Activated naive CD4-positive, alpha-beta T cell treated with anti-CD3 and anti-CD28 coated beads for 36 hours (primary cell): ENCODE results near the gene SLC39A11. TPM values are rescaled to one million over a fixed set of nuclear protein-coding genes. Genes with fewer than 3 reads are reported as not detected.

Experiments
- CTCF ChIA-PET: fragments of 350-600 bp; sonication (Branson Sonifier 250); formaldehyde crosslinking; loops from one replicate; lab custom pipeline; 2021; ENCODE audit warnings: antibody characterized with exemption; lab: Charles Lee
- DNase-seq: peaks from one replicate; pipeline ENCODE4 v3.0.0-alpha.2; 2020
- H3K27ac Mint-ChIP-seq: one replicate; pipeline ENCODE4 v1.8.0; 2021; ENCODE audit warnings: mild to moderate bottlenecking, mixed read lengths
- H3K27me3 Mint-ChIP-seq: one replicate; pipeline ENCODE4 v1.8.0; 2021; ENCODE audit warnings: low read depth, mixed read lengths
- H3K36me3 Mint-ChIP-seq: one replicate; pipeline ENCODE4 v1.8.0; 2021; ENCODE audit warnings: low read depth, mixed read lengths
- H3K4me1 Mint-ChIP-seq: one replicate; pipeline ENCODE4 v1.8.0; 2021; ENCODE audit warnings: low read depth, mixed read lengths
- H3K4me3 Mint-ChIP-seq: one replicate; pipeline ENCODE4 v1.8.0; 2021; ENCODE audit warnings: mild to moderate bottlenecking, moderate library complexity, mixed read lengths
- H3K9me3 Mint-ChIP-seq: one replicate; pipeline ENCODE4 v1.8.0; 2021; ENCODE audit warnings: mixed read lengths
- intact Hi-C: fragments of 100-400 bp; cut with micrococcal nuclease; formaldehyde crosslinking; loops from one replicate; pipeline ENCODE4 v1.15.1; 2023
- total RNA-seq, 2 experiments: library from RNA; stranded (reverse); gene quantifications; one replicate each; pipeline ENCODE4 v1.2.3, GENCODE V29; 2021

SLC39A11 gene
- total RNA-seq, 2 experiments from 2014 or later: 14.0 to 16.4 TPM

DNA sequence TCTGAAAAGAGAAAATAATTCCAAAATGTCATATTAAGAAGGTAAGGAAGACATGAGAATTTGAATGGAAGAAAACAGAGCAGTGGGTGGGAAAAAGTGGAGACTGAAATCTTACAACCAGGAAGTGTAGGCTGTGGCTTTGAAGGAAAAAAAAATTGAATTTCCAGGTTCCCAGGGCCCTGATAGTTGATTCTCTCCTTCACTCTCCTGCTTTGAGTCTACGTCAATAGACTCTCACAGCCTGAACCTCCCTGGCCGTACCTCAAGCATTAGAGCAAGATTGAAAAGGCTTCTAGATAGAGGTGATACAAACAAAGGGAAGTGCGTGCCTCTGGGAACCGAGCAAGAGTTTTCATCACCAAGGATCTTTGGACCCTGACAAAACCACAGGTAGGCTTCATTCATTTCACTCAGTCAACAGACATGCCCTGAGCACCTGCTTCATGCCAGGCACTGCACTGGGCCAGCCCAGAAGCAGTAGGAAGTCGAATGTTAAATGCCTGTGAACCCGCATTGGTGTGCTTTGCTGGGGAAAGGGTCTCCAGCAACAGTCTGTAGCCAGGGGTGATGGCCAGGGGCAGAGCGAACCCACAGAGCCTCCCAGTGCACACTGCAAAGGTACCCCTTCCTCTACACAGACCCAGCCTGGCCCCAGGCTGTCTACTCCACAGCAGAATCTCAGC, 163.9 kb downstream of the SLC39A11 start:
- CTCF ChIA-PET: no interaction called here
- no peaks in the 10 kb centered on the region for H3K27me3 Mint-ChIP-seq
- peaks cover 5% of the 10 kb centered on the region for H3K36me3 Mint-ChIP-seq
- no peak overlapping the region for H3K27ac Mint-ChIP-seq
- DNase-seq: no peak
- H3K4me1 Mint-ChIP-seq: peaks cover 20% of the 10 kb centered on the region
- H3K4me3 Mint-ChIP-seq: no peak overlapping the region
- intact Hi-C loops: no loop called here
- H3K9me3 Mint-ChIP-seq: no peaks in the 10 kb centered on the region

DNA sequence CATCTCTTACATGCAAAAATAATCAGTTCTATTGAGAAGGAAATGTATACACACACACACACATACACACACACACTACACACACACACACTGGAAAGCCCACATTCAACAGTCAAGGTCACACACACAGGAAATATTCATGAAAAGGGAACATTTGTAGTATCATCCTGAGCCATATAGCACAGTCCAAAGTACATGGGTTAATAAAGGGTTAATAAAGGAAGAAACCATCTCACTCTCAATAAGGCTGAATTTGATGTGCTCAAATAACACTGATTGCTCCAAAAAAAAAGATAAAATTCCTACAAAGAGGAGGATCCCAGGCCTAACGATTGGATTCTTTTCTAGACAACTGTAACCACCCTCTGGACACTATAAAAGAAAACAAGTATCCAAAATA, 164.7 kb downstream of the SLC39A11 start:
- CTCF ChIA-PET: no interaction called here
- intact Hi-C loops: no loop called here
- Mint-ChIP-seq H3K4me3 (no peak overlapping the region), H3K4me1 (peaks cover 18% of the 10 kb centered on the region), H3K36me3 (peaks cover 5% of the 10 kb centered on the region), H3K27me3 (no peaks in the 10 kb centered on the region), H3K27ac (no peak overlapping the region), H3K9me3 (no peaks in the 10 kb centered on the region)
- DNase-seq: no peak

DNA sequence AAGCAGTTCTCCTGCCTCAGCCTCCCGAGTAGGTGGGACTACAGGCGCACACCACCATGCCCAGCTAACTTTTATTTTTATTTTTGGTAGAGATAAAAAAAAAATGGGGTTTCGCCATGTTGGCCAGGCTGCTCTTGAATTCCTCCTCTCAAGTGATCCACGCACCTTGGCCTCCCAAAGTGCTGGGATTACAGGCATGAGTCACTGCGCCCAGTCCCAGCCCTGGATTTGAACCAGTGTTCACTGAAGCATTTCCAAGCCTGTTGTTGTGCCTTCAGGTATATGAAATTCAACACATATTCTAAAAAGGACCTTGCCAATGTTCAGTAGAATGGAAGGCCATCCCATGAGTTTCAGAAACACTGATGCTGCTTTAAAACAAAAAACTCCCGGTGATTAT, 165.3 kb downstream of the SLC39A11 start:
- intact Hi-C loops: no loop called here
- H3K27me3 Mint-ChIP-seq: no peaks in the 10 kb centered on the region
- H3K4me3 Mint-ChIP-seq: no peak overlapping the region
- CTCF ChIA-PET: no interaction called here
- no peak overlapping the region for H3K27ac Mint-ChIP-seq
- H3K9me3 Mint-ChIP-seq: no peaks in the 10 kb centered on the region
- no peak for DNase-seq
- peaks cover 5% of the 10 kb centered on the region for H3K36me3 Mint-ChIP-seq
- peaks cover 13% of the 10 kb centered on the region for H3K4me1 Mint-ChIP-seq

DNA sequence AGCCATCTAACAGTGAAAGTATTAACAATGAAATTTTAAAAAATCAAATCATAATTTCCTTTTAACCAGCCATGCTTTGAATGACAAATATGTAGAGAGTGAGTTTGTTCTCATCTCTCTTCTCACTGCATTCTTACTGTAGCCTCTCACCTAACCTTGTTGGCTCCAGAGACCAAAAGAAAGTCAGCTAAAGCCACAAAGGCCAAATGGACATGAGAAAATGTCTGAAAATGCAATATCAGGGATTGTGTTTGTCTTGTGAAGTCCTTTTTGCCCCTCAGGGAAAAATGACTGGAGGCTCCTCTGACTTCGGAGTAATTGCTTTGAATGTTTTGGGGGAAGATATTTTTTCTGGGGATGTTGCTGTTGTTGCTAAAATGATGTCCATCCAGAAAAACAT, 166.3 kb downstream of the SLC39A11 start:
- H3K27ac Mint-ChIP-seq: no peak overlapping the region
- intact Hi-C loops: no loop called here
- CTCF ChIA-PET: interaction anchor here (1.1 kb wide), 1 partner anchor 12 kb away, joined by 3 read pairs; no protein-coding TSS in a partner anchor
- H3K9me3 Mint-ChIP-seq: no peaks in the 10 kb centered on the region
- no peak overlapping the region for H3K4me3 Mint-ChIP-seq
- DNase-seq: no peak
- peaks cover 4% of the 10 kb centered on the region for H3K4me1 Mint-ChIP-seq
- H3K36me3 Mint-ChIP-seq: peaks cover 5% of the 10 kb centered on the region
- H3K27me3 Mint-ChIP-seq: no peaks in the 10 kb centered on the region

DNA sequence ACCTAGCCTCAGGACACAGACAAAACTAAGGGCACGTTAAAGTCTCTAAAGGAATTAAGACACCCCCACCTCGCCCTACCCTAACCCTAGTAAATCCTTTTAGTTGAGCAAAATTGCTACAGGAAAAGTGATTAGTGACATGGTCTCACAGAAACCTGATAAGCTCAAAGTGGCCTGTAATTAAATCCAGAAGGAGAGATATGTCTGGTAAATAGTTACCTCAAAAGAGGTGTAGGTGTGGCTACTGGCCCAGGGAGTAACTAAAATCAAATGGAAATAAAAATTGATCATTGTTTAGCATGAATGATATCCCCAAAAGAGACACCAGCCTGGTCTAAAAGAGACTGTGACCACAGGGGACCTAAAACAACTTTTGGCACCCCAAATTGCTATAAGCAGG, 168.3 kb downstream of the SLC39A11 start:
- DNase-seq: no peak
- intact Hi-C loops: no loop called here
- no peaks in the 10 kb centered on the region for H3K4me1 Mint-ChIP-seq
- H3K4me3 Mint-ChIP-seq: no peak overlapping the region
- H3K9me3 Mint-ChIP-seq: no peaks in the 10 kb centered on the region
- CTCF ChIA-PET: no interaction called here
- peaks cover 5% of the 10 kb centered on the region for H3K36me3 Mint-ChIP-seq
- H3K27ac Mint-ChIP-seq: no peak overlapping the region
- H3K27me3 Mint-ChIP-seq: no peaks in the 10 kb centered on the region

DNA sequence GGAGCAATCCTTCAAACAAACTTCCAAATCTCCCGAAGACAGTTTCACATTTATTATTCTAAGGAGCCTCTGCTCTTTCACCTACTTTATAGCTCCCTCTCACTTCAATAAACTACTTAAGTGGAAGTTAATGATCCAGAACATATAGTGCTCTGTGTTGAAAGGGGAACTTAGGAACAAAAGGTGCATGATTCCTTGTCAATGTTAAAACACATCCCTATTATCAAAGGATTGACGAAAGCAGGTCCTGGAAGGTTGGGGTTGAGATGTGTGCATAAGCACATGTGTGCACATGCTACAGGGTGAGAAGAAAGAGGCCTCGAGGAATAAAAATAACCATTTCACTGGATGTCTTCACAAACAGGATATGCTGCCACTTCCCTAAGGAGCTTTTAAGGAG, 170.3 kb downstream of the SLC39A11 start:
- Mint-ChIP-seq H3K4me1 (no peaks in the 10 kb centered on the region), H3K36me3 (peaks cover 8% of the 10 kb centered on the region), H3K27ac (no peak overlapping the region), H3K4me3 (no peak overlapping the region), H3K9me3 (no peaks in the 10 kb centered on the region), H3K27me3 (no peaks in the 10 kb centered on the region)
- no peak for DNase-seq
- intact Hi-C loops: no loop called here
- CTCF ChIA-PET: no interaction called here

DNA sequence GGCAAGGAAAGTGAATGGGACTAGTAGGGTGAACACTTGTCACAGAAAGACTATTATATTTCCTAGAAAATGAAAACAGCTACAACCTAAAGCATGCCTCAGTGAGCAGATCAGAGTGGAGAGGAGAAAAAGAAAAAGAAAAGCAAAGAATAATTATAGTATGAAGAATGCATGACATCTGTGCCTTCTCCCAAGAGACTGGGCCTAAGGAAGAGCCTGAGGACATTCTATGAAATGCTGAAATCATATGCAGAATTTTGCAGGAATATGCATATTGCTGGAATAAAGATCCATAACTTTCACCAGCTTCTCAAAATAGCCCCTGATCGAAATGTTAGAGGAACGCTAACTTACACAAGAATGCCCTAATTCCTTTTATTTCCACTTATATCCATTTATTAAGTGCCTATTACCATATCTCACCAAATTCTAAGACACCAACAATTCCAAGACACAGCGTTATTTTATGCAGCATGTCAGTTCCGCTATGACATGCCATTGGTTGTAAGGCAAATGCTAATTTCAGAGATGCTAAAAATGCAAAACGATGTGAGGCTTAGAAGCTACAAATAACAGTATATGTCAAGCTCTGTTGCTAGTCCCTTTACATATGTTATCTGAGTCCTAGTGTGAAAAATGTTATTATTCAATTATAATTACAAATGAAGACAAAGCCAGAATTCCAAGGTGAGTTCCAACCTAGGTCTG, 171.0 kb downstream of the SLC39A11 start:
- intact Hi-C loops: no loop called here
- no peak for DNase-seq
- Mint-ChIP-seq H3K27ac (no peak overlapping the region), H3K4me1 (no peaks in the 10 kb centered on the region), H3K4me3 (no peak overlapping the region), H3K36me3 (peaks cover 8% of the 10 kb centered on the region), H3K9me3 (no peaks in the 10 kb centered on the region), H3K27me3 (no peaks in the 10 kb centered on the region)
- CTCF ChIA-PET: interaction anchor here (0.6 kb wide), 1 partner anchor 129 kb away, joined by 3 read pairs; no protein-coding TSS in a partner anchor

DNA sequence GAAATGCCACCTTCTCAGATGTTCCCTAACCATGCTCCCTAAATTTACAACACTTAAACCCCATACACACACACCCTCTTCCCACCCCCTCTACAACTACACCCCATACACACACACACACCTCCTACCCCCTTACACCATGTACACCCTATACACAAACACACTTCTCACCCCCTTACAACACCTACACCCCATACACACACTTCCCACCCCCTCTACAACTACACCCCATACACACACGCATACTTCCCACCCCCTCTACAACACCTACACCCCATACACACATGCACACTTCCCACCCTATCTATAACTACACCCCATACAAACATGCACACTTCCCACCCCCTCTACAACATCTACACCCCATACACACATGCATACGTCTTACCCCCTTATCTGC, 172.0 kb downstream of the SLC39A11 start:
- Mint-ChIP-seq H3K27me3 (no peaks in the 10 kb centered on the region), H3K4me1 (no peaks in the 10 kb centered on the region), H3K27ac (no peak overlapping the region), H3K9me3 (no peaks in the 10 kb centered on the region), H3K36me3 (peaks cover 4% of the 10 kb centered on the region), H3K4me3 (no peak overlapping the region)
- no peak for DNase-seq
- CTCF ChIA-PET: no interaction called here
- intact Hi-C loops: no loop called here

DNA sequence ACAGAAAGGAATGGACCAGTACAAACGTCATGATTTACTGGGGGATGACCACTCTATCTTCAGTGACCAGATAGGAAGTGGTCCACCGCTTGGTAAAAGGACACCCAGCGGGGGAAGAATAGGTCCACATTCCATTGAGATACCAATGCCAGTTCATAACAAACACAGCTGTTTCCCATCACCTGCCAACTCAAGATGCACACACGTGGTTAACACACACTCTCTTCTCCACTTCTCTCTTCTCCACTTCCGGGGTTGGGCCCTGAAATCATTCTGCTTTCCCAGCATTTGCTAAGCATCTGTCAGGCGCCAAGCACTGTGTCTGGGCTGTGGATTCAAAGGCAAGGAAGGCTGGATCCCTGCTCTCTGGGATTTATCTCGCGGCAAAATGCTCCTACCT, 175.5 kb downstream of the SLC39A11 start:
- no peak overlapping the region for H3K27ac Mint-ChIP-seq
- H3K27me3 Mint-ChIP-seq: no peaks in the 10 kb centered on the region
- H3K4me1 Mint-ChIP-seq: no peaks in the 10 kb centered on the region
- intact Hi-C loops: no loop called here
- no peak overlapping the region for H3K4me3 Mint-ChIP-seq
- no peaks in the 10 kb centered on the region for H3K9me3 Mint-ChIP-seq
- CTCF ChIA-PET: interaction anchor here (1.0 kb wide), 1 partner anchor 99 kb away, joined by 3 read pairs; no protein-coding TSS in a partner anchor
- H3K36me3 Mint-ChIP-seq: peaks cover 3% of the 10 kb centered on the region
- DNase-seq: no peak

DNA sequence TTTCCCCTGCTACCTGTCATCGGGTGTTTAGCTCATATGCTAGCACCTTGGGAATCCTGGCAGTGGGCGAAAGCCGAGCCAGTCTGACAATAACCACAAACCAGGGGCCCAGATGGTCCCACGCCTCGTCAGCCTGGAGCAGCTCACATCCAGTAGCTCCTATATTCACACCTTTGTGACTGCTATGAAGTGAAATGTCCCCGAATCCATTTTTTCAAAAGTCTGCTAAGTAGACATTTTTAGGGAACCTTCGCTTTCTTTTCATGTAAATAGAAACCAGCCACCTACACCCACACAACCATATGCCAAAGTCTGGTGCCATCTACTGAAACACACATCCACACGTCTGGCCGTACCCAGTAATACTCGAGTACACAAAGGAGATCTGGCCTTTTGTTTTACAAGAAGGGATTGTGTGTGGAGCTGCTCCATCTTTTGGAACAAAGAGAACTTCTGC, 176.8 kb downstream of the SLC39A11 start:
- Mint-ChIP-seq H3K27ac (no peak overlapping the region), H3K9me3 (no peaks in the 10 kb centered on the region), H3K4me1 (no peaks in the 10 kb centered on the region), H3K27me3 (no peaks in the 10 kb centered on the region), H3K36me3 (peaks cover 3% of the 10 kb centered on the region), H3K4me3 (no peak overlapping the region)
- intact Hi-C loops: no loop called here
- no peak for DNase-seq
- CTCF ChIA-PET: no interaction called here

DNA sequence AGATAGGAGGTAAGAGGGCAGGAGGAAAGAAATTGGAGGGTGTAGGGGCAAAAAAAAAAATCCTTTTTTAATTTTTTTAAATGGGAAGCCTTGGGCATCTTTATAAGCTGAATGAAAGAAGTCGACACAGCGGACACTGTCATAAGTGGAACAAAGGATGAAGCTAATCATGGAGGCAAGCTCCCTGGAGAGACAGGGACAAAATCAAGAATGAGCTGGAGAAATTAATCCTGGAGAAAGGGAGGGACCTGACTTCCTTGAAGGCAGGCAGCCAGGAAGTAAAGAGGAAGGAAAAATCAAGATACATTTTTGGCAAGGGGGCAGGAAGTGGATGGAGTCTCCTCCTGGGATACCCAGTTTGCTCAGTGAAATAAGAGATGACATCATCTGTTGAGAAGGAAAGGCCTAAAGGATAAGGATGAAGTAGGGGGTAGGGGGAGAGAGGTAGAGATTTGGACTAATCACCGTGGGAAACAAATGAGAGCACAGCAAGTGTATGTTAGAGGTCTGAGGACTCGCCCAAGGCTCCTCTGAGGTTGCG, 179.3 kb downstream of the SLC39A11 start:
- Mint-ChIP-seq H3K4me3 (no peak overlapping the region), H3K27ac (no peak overlapping the region), H3K36me3 (peaks cover 3% of the 10 kb centered on the region), H3K27me3 (no peaks in the 10 kb centered on the region), H3K4me1 (no peaks in the 10 kb centered on the region), H3K9me3 (no peaks in the 10 kb centered on the region)
- DNase-seq: no peak
- CTCF ChIA-PET: no interaction called here
- intact Hi-C loops: no loop called here

DNA sequence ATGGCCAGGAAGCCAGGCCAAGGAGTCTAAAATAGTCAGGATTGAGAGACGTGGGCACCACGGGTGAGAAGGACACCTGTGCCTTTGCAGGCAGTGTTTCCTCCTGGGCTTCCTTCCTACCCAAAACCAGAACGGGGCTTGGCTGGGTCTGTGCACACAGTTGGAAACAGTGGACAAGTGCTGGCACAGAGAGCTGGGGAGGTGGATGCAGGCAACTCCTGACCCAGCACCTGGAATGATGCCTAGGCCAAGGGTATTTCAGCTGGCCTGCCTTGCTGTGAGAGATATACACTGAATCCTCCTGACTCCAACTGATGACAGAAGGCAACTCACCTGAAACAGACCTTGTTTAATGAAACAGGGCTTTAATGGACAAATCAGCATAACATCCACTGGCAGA, 186.2 kb downstream of the SLC39A11 start:
- CTCF ChIA-PET: interaction anchor here (0.5 kb wide), 1 partner anchor 1179 kb away, joined by 3 read pairs; no protein-coding TSS in a partner anchor
- Mint-ChIP-seq H3K36me3 (peaks cover 5% of the 10 kb centered on the region), H3K27ac (no peak overlapping the region), H3K27me3 (no peaks in the 10 kb centered on the region), H3K9me3 (no peaks in the 10 kb centered on the region), H3K4me3 (no peak overlapping the region), H3K4me1 (no peaks in the 10 kb centered on the region)
- intact Hi-C loops: no loop called here
- DNase-seq: no peak
